RKO (cell line): ENCODE measurements around the gene DCDC1.
A peak's percentile ranks its signal among the peaks of the same experiment; 100 is the strongest.

ENCODE experiments used
- DNase-seq: peaks from one replicate; pipeline ENCODE4 v3.0.0-alpha.2; 2016; ENCODE audit warnings: low spot score

The DCDC1 gene

GRCh38 chr11:31106968-31107576 is 262.5 kb downstream of the DCDC1 start:
- peak; percentile 63 for DNase-seq

DNA sequence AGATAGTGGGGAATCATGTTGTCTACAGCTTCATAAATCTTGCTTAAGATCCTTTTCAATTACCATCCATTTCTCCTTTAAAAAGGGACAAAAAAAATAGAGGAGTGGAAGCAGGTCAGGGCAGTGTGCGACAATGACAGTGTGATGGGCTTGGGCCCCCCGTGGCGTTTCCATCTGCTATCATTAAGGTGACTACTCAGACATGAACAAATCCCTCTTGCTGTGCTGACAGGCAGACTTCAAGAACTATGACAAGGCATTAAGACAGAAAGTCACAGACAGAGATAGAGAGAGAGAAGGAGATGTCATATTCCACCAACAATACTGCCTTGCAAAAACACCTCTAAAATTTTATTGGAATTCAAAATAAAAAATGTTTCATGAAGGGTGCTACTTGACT is 263.2 kb downstream of the DCDC1 start:
- no peak for DNase-seq

DNA sequence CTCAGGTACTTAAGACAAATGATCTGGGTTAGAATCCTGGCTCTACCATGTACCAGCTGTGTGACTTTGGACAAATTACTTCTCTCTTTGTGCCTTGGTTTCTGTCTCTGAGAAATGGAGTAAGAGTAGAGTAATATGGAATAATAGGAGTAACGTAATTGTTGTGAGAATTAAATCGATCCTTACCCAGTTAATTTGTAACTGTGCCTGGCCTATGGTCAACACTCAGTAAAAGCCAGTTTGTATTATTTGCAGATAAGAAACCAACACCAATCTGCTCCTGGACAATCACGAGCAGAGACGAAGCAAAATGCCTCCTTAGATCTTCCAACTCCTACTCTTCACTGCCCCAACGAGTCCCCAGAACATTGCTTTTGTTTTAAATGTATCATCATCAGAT is 266.7 kb downstream of the DCDC1 start:
- no peak for DNase-seq

DNA sequence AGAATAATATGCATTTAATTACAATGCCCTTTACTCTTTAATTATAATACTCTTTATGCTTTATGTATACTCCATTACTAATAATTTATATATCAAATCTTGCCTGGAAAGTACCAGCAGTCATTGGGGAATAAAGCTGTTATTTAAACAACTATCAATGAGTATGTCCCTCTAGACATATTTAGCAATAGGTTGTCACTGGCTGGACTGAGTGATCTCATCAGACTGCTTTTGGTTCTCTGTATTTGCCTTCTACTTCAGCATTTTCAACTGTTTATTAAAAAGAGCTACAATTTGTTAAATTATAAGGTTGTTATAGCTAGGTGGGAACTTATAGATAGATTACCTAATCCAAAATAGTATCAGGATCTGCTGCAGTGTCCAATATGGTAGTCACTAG is 267.2 kb downstream of the DCDC1 start:
- no peak for DNase-seq

DNA sequence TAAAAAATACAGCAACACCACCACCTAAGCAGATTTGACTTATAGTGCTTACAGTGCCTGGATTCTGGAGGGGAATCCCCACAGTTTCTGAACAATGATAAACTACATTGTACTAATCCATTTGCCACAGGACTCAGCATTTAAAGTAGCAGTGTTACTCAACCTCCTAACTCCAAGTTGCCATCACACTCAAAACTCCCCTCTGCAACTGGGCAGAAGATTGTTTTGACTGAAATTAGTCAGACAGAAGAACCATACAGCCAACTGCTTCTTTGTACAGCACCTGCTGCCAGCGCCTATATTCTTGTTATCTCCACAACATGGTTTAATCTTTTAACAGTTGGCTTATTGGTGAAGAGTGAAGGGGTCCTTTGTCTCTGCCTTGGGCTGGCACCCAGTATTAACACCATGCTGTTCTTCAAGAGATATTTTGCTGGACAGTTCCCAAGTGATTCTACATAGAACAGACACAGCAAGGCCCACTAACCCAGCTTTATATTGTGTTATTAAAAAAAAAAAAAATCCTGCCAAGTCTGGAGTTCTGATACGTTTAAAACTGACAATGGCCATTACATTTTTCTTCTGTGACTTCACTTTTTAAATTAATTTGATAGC is 273.2 kb downstream of the DCDC1 start:
- no peak for DNase-seq

DNA sequence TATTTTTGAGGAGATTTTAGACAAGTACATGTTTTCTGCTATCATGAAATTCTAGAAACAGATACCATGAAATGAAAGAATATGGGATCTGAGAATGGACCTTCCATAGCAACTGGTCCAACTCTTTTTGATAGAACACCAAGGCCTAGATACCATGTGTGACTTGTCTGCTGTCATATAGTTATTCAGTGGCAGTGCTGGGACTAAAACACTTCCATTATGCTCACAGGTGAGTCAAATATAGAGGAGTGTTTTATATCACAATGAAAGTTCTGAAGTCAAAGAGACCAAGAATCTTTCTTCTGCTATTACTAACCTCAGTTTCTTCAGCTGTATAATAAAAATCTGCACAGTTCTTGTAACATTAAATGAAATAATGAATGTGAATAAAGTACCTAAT is 276.9 kb downstream of the DCDC1 start:
- no peak for DNase-seq

- no peak for DNase-seq
Measured at GRCh38 chr11:31089117-31089516, 280.4 kb downstream of the DCDC1 start.

DNA sequence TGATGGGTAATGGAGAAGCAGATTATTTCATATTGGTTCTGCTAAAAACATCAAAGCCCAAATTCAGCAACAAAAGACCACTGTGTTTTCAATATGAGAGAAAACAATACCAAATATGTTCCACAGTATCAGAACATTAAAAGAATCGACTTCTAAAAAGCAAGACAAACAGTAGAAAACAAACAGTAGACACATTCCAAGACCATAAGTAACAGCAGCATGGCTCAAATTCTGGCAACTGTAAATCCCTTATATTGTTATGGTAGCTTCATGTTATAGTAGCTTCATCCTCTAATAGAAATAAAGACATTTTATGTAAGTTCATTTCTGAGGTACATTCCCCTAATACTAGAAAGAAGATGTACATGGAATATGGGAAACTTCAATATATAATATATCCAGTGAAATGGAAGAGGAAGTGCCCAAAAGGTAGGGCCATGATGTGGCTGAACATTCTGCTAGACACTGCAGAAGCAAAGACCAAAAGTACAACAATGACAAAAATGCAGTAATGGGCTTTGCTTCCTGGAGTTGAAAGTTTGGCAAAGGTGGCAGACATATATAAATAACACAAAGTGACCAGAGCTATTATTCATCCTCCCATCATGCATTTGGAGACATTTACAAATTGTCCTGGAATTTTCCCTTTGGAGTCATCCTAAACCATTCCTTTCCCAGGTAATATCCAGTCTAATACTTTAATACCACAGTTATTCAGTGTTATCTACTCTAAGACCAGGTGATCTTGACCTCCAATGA is 299.9 kb downstream of the DCDC1 start:
- no peak for DNase-seq

GRCh38 chr11:31060880-31061279 is 308.7 kb downstream of the DCDC1 start:
- DNase-seq: no peak

GRCh38 chr11:31059529-31059928 is 310.0 kb downstream of the DCDC1 start:
- no peak for DNase-seq

- DNase-seq: no peak
Measured at GRCh38 chr11:31050061-31050765, 319.3 kb downstream of the DCDC1 start.

- peak; percentile 14 for DNase-seq
Measured at GRCh38 chr11:31045335-31045734, 324.2 kb downstream of the DCDC1 start.

GRCh38 chr11:31030138-31030792 is 339.3 kb downstream of the DCDC1 start:
- DNase-seq: no peak

- DNase-seq: no peak
Measured at GRCh38 chr11:31026315-31026714, 343.2 kb downstream of the DCDC1 start.

- no peak for DNase-seq
Measured at GRCh38 chr11:31022080-31022479, 347.5 kb downstream of the DCDC1 start.

- no peak for DNase-seq
Measured at GRCh38 chr11:31019786-31020185, 349.8 kb downstream of the DCDC1 start.

DNA sequence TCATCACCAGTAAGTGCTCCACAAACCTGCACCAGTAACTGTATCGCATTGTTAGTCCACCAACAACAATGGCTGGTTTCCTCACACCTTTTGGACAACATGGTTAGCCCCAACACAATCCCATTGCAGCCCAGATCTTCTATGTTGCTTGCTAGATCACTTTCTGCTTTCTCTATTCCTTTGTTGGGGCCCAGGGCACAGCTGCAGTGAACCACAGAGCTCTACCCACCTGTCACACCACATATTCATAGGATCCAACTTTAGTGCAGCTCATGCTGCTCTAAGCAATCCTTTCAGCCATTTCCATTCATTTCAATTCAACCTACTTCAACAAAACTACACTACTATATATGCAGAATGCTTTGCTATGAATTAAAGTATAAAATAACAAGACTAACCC is 364.3 kb downstream of the DCDC1 start:
- no peak for DNase-seq

- DNase-seq: no peak
Measured at GRCh38 chr11:31001427-31001826, 368.1 kb downstream of the DCDC1 start.

- no peak for DNase-seq
Measured at GRCh38 chr11:31000381-31000780, 369.2 kb downstream of the DCDC1 start.

GRCh38 chr11:30992513-30992849 is 377.1 kb downstream of the DCDC1 start:
- no peak for DNase-seq

- DNase-seq: no peak
Measured at GRCh38 chr11:30991802-30992512, 377.6 kb downstream of the DCDC1 start.

GRCh38 chr11:30991376-30991775 is 378.2 kb downstream of the DCDC1 start:
- no peak for DNase-seq
